Liver (tissue), 9 donors: ENCODE measurements around the gene SIK2. TPM values are rescaled to one million over a fixed set of nuclear protein-coding genes. Genes with fewer than 3 reads are reported as not detected.
A peak's percentile ranks its signal among the peaks of the same experiment; 100 is the strongest.

ENCODE experiments used
- DNase-seq: peaks from one replicate; pipeline ENCODE4 v3.0.0-alpha.2; 2017; ENCODE audit warnings: low spot score
- H3K27ac ChIP-seq, 2 donors: one replicate each; pipeline ENCODE4 v1.7.0; 2013; ENCODE audit warnings: inconsistent platforms in 2 of 2, low read length in 2 of 2, control low read depth in 1 of 2, low read depth in 1 of 2, mild to moderate bottlenecking in 1 of 2
- H3K27me3 ChIP-seq, 4 donors: one replicate each; pipeline versions ENCODE4 v1.6.1 to v1.7.0; 2013; ENCODE audit warnings: low read length in 3 of 4, inconsistent platforms in 1 of 4, mild to moderate bottlenecking in 1 of 4, moderate library complexity in 1 of 4; ENCODE audit not compliant: control insufficient read depth in 4 of 4, insufficient read depth in 4 of 4
- H3K36me3 ChIP-seq, 4 donors: one replicate each; pipeline versions ENCODE4 v1.6.1 to v1.7.0; 2013; ENCODE audit warnings: low read length in 3 of 4, mild to moderate bottlenecking in 3 of 4, low read depth in 1 of 4, moderate library complexity in 1 of 4; ENCODE audit not compliant: control insufficient read depth in 4 of 4, insufficient read depth in 3 of 4
- H3K4me1 ChIP-seq, 4 donors: one replicate each; pipeline versions ENCODE4 v1.6.1 to v1.7.0; 2013; ENCODE audit warnings: low read length in 3 of 4, mild to moderate bottlenecking in 3 of 4, moderate library complexity in 1 of 4; ENCODE audit not compliant: control insufficient read depth in 4 of 4, insufficient read depth in 4 of 4
- H3K4me3 ChIP-seq, 3 donors: one replicate each; pipeline versions ENCODE4 v1.6.1 to v1.7.0; 2013; ENCODE audit warnings: low read length in 3 of 3, control low read depth in 1 of 3, low read depth in 1 of 3, mild to moderate bottlenecking in 1 of 3
- H3K9ac ChIP-seq, 2 donors: one replicate each; pipeline ENCODE4 v1.7.0; 2013; ENCODE audit warnings: low read length in 2 of 2, mild to moderate bottlenecking in 2 of 2, moderate library complexity in 2 of 2, control low read depth in 1 of 2, low read depth in 1 of 2
- H3K9me3 ChIP-seq, 4 donors: one replicate each; pipeline versions ENCODE4 v1.6.1 to v1.7.0; 2013; ENCODE audit warnings: low read length in 3 of 4; ENCODE audit not compliant: control insufficient read depth in 4 of 4
- EGR1 ChIP-seq, 2 donors: IDR thresholded peaks; 2 replicates each; pipeline ENCODE4 v1.6.1; 2016 to 2018; ENCODE audit warnings: antibody characterized with exemption in 2 of 2, low read depth in 2 of 2
- FOXA1 ChIP-seq: IDR thresholded peaks from 2 replicates; pipeline ENCODE4 v1.6.1; 2016; ENCODE audit warnings: antibody characterized with exemption
- FOXA2 ChIP-seq: IDR thresholded peaks from 2 replicates; pipeline ENCODE4 v1.6.1; 2016; ENCODE audit warnings: antibody characterized with exemption
- GABPA ChIP-seq, 2 donors: IDR thresholded peaks in 1 of 2; conservative IDR thresholded peaks in 1 of 2; 2 replicates each; pipeline ENCODE4 v1.6.1; 2016; ENCODE audit warnings: antibody characterized with exemption in 2 of 2, mild to moderate bottlenecking in 1 of 2, moderate library complexity in 1 of 2
- HNF4A ChIP-seq, 2 donors: conservative IDR thresholded peaks; 2 replicates each; pipeline ENCODE4 v1.6.1; 2016; ENCODE audit warnings: antibody characterized with exemption in 2 of 2, mild to moderate bottlenecking in 2 of 2
- HNF4G ChIP-seq: IDR thresholded peaks from 2 replicates; pipeline ENCODE4 v1.6.1; 2016; ENCODE audit warnings: antibody characterized with exemption
- JUND ChIP-seq, 2 donors: IDR thresholded peaks; 2 replicates each; pipeline ENCODE4 v1.6.1; 2016; ENCODE audit warnings: antibody characterized with exemption in 2 of 2
- NR2F2 ChIP-seq: IDR thresholded peaks from 2 replicates; pipeline ENCODE4 v1.6.1; 2016; ENCODE audit warnings: antibody characterized with exemption
- RAD21 ChIP-seq, 2 donors: IDR thresholded peaks; 2 replicates each; pipeline ENCODE4 v1.6.1; 2016; ENCODE audit warnings: antibody characterized with exemption in 2 of 2, mild to moderate bottlenecking in 2 of 2
- RXRA ChIP-seq, 2 donors: IDR thresholded peaks; 2 replicates each; pipeline ENCODE4 v1.6.1; 2017 to 2018; ENCODE audit warnings: antibody characterized with exemption in 2 of 2, mild to moderate bottlenecking in 1 of 2
- SP1 ChIP-seq: IDR thresholded peaks from 2 replicates; pipeline ENCODE4 v1.6.1; 2018; ENCODE audit warnings: antibody characterized with exemption, mild to moderate bottlenecking
- TAF1 ChIP-seq: conservative IDR thresholded peaks from 2 replicates; pipeline ENCODE4 v1.6.1; 2016; ENCODE audit warnings: antibody characterized with exemption, mild to moderate bottlenecking
- YY1 ChIP-seq: IDR thresholded peaks from 2 replicates; pipeline ENCODE4 v1.6.1; 2016; ENCODE audit warnings: antibody characterized with exemption, mild to moderate bottlenecking
- WGBS: extraction: QIAGEN DNeasy Blood & Tissue Kit; methylation state at CpG from one replicate; pipeline ENCODE4 v1.1.7; 2013; 5-methylcytosine and 5-hydroxymethylcytosine counted together
- polyA plus RNA-seq, 2 donors: library from polyadenylated mRNA; stranded (reverse) in 1 of 2; unstranded in 1 of 2; fragments of 200-250 nt in 1 of 2; fragments of >200 nt in 1 of 2; fragmentation: Nextera tagmentation in 1 of 2; extraction: Ambion mirVana in 1 of 2; gene quantifications; one replicate each; pipeline versions ENCODE4 v1.2.1 to v1.2.3, GENCODE V29; 2013 to 2015
- total RNA-seq, 2 donors: library from RNA; depleted of rRNA; stranded (reverse); fragments of >200 nt; gene quantifications; one replicate each; pipeline ENCODE4 v1.2.3, GENCODE V29; 2014
- TF ChIP-seq, protein P1 (sequence below): IDR thresholded peaks from 2 replicates; pipeline ENCODE4 v1.6.1; 2016; ENCODE audit warnings: antibody characterized with exemption
- TF ChIP-seq, protein P2 (sequence below): IDR thresholded peaks from 2 replicates; pipeline ENCODE4 v1.6.1; 2016; ENCODE audit warnings: antibody characterized with exemption, mild to moderate bottlenecking
- TF ChIP-seq, protein P3 (sequence below): IDR thresholded peaks from 2 replicates; pipeline ENCODE4 v1.6.1; 2016; ENCODE audit warnings: antibody characterized with exemption
- TF ChIP-seq, protein P4 (sequence below): IDR thresholded peaks from 2 replicates; pipeline ENCODE4 v1.6.1; 2016; ENCODE audit warnings: antibody characterized with exemption
- TF ChIP-seq, protein P5 (sequence below): fragments of 150-350 bp; IDR thresholded peaks from 2 replicates; pipeline ENCODE4 v1.5.1; 2017; ENCODE audit warnings: improper control_type of control experiment, low read depth, low read length; ENCODE audit not compliant: missing input control
- donor health status: healthy.
- donor health status: healthy.
- donor health status: healthy.
- donor health status: healthy.
- donor health status: healthy.

SIK2 gene
- total and polyA plus RNA-seq, 4 donors, result 6.5 to 15.0 (median 9.3) TPM

DNA sequence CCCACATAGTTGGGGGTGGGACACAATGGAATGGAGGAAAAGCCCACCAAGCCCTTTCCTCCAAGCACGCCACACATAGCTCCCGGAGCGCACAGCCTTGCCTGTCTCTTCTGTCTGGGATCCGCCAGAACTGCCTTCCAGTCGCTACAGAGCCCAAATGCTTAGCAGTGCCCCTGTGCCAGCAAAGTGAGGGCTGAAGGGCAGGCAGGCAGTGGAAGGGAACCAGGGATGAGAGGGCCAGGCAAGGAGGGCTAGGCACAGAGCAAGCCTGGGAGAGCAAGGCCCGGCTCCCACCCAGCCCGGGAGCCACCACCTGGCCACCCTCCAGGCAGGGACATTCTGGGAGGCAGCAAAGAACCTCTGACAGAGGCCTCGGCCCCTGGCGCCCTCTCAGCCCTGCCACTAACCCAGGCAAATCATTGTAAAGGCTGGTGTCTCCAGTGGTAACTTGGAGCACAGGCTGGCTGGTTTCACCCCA, 131.4 kb downstream of the SIK2 start:
- Histone ChIP-seq H3K9me3 (no peaks in the 10 kb centered on the region), H3K27ac (peak overlapping the region; percentile 97 to 98), H3K4me3 (no peak overlapping the region), H3K36me3 (no peaks in the 10 kb centered on the region), H3K27me3 (no peaks in the 10 kb centered on the region), H3K9ac (peak overlapping the region in 1 of 2 donors; percentile 47), H3K4me1 (peaks cover 19 to 90% (median 57%) of the 10 kb centered on the region in 4 donors)
- WGBS, result 63% methylated on average over 9 of the region's 9 CpGs
- TF ChIP-seq TAF1 (no peak), JUND (IDR thresholded peaks at IDR 0.05) (no peak), RAD21 (IDR thresholded peaks at IDR 0.05) (no peak), YY1 (peak; percentile 1)
- DNase-seq, result no peak

DNA sequence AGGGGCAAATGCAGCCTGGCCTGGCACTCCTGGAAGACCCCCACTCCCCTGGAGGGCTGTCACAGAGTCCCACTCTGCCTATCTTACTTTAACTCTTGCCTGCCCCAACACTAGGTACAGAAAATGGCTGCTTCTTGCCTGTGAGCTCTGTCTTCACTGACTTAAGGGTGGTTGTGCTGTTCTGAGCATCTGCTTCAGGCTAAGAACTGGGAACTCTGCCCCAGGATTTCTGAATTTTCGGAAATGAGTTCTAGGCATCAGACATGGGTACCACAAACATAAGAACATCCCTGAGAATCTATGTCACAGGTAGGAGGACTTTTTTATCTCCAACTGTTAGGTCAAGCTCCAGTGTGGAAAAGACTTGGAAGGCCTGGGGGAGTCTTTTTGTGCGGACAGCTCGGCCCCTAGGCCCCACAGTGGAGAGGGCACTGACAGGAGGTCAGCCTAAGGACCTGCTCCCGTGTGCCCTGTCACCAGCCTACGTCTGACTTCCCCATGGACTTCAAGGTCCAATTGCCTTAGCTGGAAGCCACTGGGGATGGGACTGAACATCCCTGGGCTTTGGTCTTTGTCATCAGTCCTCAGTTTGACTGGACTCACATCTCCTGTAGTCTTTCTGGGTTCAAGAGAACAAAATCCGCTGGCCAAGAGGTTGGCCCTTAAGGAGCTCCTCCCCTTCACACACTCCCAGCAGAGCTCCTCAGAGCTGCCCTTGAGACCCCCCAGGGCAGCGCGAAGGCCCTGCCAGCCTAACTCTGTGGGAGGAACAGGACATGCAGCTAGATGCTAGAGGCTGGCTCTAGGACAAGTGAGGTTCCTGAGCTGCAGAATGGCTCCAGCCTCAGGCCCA, 132.1 kb downstream of the SIK2 start:
- H3K36me3 ChIP-seq, result no peaks in the 10 kb centered on the region
- H3K9ac ChIP-seq, result peak overlapping the region; percentile 27 to 61
- peaks cover 19 to 90% (median 60%) of the 10 kb centered on the region in 4 donors for H3K4me1 ChIP-seq
- no peak overlapping the region for H3K4me3 ChIP-seq
- H3K27me3 ChIP-seq, result no peaks in the 10 kb centered on the region
- peak overlapping the region; percentile 97 to 98 for H3K27ac ChIP-seq
- H3K9me3 ChIP-seq, result no peaks in the 10 kb centered on the region
- WGBS, result 67% methylated on average over 8 of the region's 8 CpGs
- TF ChIP-seq JUND (IDR thresholded peaks at IDR 0.05), result no peak
- TF ChIP-seq YY1, result peak; percentile 5
- peak; percentile 12 to 15 for TF ChIP-seq HNF4A (conservative IDR thresholded peaks at IDR 0.05)
- TF ChIP-seq, protein P1, sequence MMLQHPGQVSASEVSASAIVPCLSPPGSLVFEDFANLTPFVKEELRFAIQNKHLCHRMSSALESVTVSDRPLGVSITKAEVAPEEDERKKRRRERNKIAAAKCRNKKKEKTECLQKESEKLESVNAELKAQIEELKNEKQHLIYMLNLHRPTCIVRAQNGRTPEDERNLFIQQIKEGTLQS, result no peak
- no peak for DNase-seq

DNA sequence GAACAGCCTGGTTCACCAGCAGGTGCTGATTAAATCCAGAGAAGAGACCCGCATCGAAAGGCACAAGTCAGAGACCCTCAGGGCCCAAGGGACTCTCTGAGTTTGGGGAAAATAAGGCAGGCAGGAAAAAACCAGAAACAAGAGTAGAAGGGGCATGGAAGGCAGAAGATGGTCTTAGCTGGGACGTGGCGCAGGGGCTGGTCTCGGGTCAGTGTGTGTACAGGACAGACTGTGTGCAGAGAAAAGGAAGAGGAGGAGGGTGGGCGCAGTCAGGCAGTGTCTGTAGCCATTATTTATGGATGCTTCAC, 132.7 kb downstream of the SIK2 start:
- Histone ChIP-seq H3K27me3 (no peaks in the 10 kb centered on the region), H3K9ac (peak overlapping the region; percentile 3 to 61), H3K36me3 (no peaks in the 10 kb centered on the region), H3K27ac (peak overlapping the region; percentile 97 to 98), H3K4me3 (no peak overlapping the region), H3K9me3 (no peaks in the 10 kb centered on the region), H3K4me1 (peaks cover 19 to 86% (median 57%) of the 10 kb centered on the region in 4 donors)
- DNase-seq, result no peak
- TF ChIP-seq TAF1 (no peak), HNF4G (no peak), FOXA2 (no peak), HNF4A (conservative IDR thresholded peaks at IDR 0.05) (no peak), JUND (IDR thresholded peaks at IDR 0.05) (no peak), SP1 (no peak), YY1 (no peak), EGR1 (IDR thresholded peaks at IDR 0.05; ENCODE audit: low read depth in 2 of 2) (no peak), RAD21 (IDR thresholded peaks at IDR 0.05) (no peak), FOXA1 (no peak), NR2F2 (no peak), RXRA (IDR thresholded peaks at IDR 0.05) (no peak), GABPA (IDR thresholded peaks at IDR 0.05 in 1 of 2, conservative IDR thresholded peaks at IDR 0.05 in 1 of 2) (no peak)
- TF ChIP-seq, protein P2, sequence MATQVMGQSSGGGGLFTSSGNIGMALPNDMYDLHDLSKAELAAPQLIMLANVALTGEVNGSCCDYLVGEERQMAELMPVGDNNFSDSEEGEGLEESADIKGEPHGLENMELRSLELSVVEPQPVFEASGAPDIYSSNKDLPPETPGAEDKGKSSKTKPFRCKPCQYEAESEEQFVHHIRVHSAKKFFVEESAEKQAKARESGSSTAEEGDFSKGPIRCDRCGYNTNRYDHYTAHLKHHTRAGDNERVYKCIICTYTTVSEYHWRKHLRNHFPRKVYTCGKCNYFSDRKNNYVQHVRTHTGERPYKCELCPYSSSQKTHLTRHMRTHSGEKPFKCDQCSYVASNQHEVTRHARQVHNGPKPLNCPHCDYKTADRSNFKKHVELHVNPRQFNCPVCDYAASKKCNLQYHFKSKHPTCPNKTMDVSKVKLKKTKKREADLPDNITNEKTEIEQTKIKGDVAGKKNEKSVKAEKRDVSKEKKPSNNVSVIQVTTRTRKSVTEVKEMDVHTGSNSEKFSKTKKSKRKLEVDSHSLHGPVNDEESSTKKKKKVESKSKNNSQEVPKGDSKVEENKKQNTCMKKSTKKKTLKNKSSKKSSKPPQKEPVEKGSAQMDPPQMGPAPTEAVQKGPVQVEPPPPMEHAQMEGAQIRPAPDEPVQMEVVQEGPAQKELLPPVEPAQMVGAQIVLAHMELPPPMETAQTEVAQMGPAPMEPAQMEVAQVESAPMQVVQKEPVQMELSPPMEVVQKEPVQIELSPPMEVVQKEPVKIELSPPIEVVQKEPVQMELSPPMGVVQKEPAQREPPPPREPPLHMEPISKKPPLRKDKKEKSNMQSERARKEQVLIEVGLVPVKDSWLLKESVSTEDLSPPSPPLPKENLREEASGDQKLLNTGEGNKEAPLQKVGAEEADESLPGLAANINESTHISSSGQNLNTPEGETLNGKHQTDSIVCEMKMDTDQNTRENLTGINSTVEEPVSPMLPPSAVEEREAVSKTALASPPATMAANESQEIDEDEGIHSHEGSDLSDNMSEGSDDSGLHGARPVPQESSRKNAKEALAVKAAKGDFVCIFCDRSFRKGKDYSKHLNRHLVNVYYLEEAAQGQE, result no peak
- TF ChIP-seq, protein P3, sequence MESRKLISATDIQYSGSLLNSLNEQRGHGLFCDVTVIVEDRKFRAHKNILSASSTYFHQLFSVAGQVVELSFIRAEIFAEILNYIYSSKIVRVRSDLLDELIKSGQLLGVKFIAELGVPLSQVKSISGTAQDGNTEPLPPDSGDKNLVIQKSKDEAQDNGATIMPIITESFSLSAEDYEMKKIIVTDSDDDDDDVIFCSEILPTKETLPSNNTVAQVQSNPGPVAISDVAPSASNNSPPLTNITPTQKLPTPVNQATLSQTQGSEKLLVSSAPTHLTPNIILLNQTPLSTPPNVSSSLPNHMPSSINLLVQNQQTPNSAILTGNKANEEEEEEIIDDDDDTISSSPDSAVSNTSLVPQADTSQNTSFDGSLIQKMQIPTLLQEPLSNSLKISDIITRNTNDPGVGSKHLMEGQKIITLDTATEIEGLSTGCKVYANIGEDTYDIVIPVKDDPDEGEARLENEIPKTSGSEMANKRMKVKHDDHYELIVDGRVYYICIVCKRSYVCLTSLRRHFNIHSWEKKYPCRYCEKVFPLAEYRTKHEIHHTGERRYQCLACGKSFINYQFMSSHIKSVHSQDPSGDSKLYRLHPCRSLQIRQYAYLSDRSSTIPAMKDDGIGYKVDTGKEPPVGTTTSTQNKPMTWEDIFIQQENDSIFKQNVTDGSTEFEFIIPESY, result no peak
- TF ChIP-seq, protein P4, sequence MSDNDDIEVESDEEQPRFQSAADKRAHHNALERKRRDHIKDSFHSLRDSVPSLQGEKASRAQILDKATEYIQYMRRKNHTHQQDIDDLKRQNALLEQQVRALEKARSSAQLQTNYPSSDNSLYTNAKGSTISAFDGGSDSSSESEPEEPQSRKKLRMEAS, result no peak
- TF ChIP-seq, protein P5, sequence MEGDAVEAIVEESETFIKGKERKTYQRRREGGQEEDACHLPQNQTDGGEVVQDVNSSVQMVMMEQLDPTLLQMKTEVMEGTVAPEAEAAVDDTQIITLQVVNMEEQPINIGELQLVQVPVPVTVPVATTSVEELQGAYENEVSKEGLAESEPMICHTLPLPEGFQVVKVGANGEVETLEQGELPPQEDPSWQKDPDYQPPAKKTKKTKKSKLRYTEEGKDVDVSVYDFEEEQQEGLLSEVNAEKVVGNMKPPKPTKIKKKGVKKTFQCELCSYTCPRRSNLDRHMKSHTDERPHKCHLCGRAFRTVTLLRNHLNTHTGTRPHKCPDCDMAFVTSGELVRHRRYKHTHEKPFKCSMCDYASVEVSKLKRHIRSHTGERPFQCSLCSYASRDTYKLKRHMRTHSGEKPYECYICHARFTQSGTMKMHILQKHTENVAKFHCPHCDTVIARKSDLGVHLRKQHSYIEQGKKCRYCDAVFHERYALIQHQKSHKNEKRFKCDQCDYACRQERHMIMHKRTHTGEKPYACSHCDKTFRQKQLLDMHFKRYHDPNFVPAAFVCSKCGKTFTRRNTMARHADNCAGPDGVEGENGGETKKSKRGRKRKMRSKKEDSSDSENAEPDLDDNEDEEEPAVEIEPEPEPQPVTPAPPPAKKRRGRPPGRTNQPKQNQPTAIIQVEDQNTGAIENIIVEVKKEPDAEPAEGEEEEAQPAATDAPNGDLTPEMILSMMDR, result no peak
- TF ChIP-seq, protein P1, result no peak
- WGBS, result 72% methylated on average over 6 of the region's 6 CpGs
